H9 (cell line): ENCODE data around the gene RASGEF1C. TPM values are rescaled to one million over a fixed set of nuclear protein-coding genes. Genes with fewer than 3 reads are reported as not detected.

Source experiments
- DNase-seq: peaks from one replicate; pipeline ENCODE4 v3.0.0-alpha.2; 2017
- H2AFZ ChIP-seq: one replicate; pipeline ENCODE4 v1.6.1; 2013; ENCODE audit warnings: mild to moderate bottlenecking, low read length, control low read depth, moderate library complexity
- H2AK5ac ChIP-seq: 2 replicates; pipeline ENCODE4 v1.6.1; 2013; ENCODE audit warnings: low read length, control low read depth, mixed read lengths; ENCODE audit not compliant: insufficient read length
- H2BK120ac ChIP-seq: one replicate; pipeline ENCODE4 v1.6.1; 2013; ENCODE audit warnings: low read depth, mild to moderate bottlenecking, low read length, control low read depth, inconsistent platforms; ENCODE audit not compliant: poor library complexity, severe bottlenecking
- H2BK12ac ChIP-seq: 2 replicates; pipeline ENCODE4 v1.6.1; 2013; ENCODE audit warnings: low read length, control low read depth, mixed read lengths, low read depth; ENCODE audit not compliant: insufficient read length
- H2BK15ac ChIP-seq: 2 replicates; pipeline ENCODE4 v1.6.1; 2013; ENCODE audit warnings: low read depth, low read length, control low read depth
- H2BK20ac ChIP-seq: one replicate; pipeline ENCODE4 v1.6.1; 2013; ENCODE audit warnings: low read depth, mild to moderate bottlenecking, low read length, control low read depth, inconsistent platforms; ENCODE audit not compliant: poor library complexity, severe bottlenecking
- H2BK5ac ChIP-seq: 2 replicates; pipeline ENCODE4 v1.6.1; 2013; ENCODE audit warnings: low read length, control low read depth, mixed read lengths; ENCODE audit not compliant: insufficient read length
- H3K14ac ChIP-seq: 2 replicates; pipeline ENCODE4 v1.6.1; 2013; ENCODE audit warnings: low read length, control low read depth; ENCODE audit not compliant: insufficient read depth
- H3K18ac ChIP-seq: 2 replicates; pipeline ENCODE4 v1.6.1; 2013; ENCODE audit warnings: low read depth, mild to moderate bottlenecking, mixed read lengths, low read length, control low read depth; ENCODE audit not compliant: insufficient read length
- H3K23ac ChIP-seq: 2 replicates; pipeline ENCODE4 v1.6.1; 2013; ENCODE audit warnings: low read length, control low read depth, mixed read lengths, low read depth; ENCODE audit not compliant: insufficient read length
- H3K23me2 ChIP-seq: 2 replicates; pipeline ENCODE4 v1.6.1; 2013; ENCODE audit warnings: low read depth, mild to moderate bottlenecking, mixed read lengths, low read length, control low read depth; ENCODE audit not compliant: insufficient read length, poor library complexity, severe bottlenecking
- H3K27ac ChIP-seq: 2 replicates; pipeline ENCODE4 v1.5.1; 2013; ENCODE audit warnings: low read length, control low read depth, mixed read lengths, low read depth; ENCODE audit not compliant: insufficient read length
- H3K27me3 ChIP-seq: 2 replicates; pipeline ENCODE4 v1.6.1; 2013; ENCODE audit warnings: low read length, control low read depth, inconsistent platforms; ENCODE audit not compliant: insufficient read depth
- H3K4ac ChIP-seq: 2 replicates; pipeline ENCODE4 v1.6.1; 2013; ENCODE audit warnings: low read depth, mild to moderate bottlenecking, control low read depth, inconsistent platforms, low read length, moderate library complexity
- H3K4me1 ChIP-seq: 2 replicates; pipeline ENCODE4 v1.6.1; 2013; ENCODE audit warnings: low read length, control low read depth, inconsistent platforms; ENCODE audit not compliant: insufficient read depth
- H3K4me2 ChIP-seq: 2 replicates; pipeline ENCODE4 v1.6.1; 2013; ENCODE audit warnings: low read length, control low read depth, mixed read lengths; ENCODE audit not compliant: insufficient read length, insufficient read depth
- H3K56ac ChIP-seq: 2 replicates; pipeline ENCODE4 v1.6.1; 2013; ENCODE audit warnings: low read depth, mild to moderate bottlenecking, mixed read lengths, low read length, control low read depth; ENCODE audit not compliant: insufficient read length
- H3K79me1 ChIP-seq: 2 replicates; pipeline ENCODE4 v1.6.1; 2013; ENCODE audit warnings: low read depth, mild to moderate bottlenecking, moderate library complexity, low read length, control low read depth, inconsistent platforms; ENCODE audit not compliant: insufficient read depth, poor library complexity, severe bottlenecking
- H3K79me2 ChIP-seq: 2 replicates; pipeline ENCODE4 v1.6.1; 2013; ENCODE audit warnings: low read length, control low read depth, inconsistent platforms; ENCODE audit not compliant: insufficient read depth
- H3K9ac ChIP-seq: 2 replicates; pipeline ENCODE4 v1.6.1; 2013; ENCODE audit warnings: low read length, control low read depth, mixed read lengths; ENCODE audit not compliant: insufficient read length; ENCODE audit errors: extremely low read depth
- H3K9me3 ChIP-seq: one replicate; pipeline ENCODE4 v1.6.1; 2013; ENCODE audit warnings: low read depth, low read length, inconsistent platforms; ENCODE audit not compliant: control insufficient read depth
- H3T11ph ChIP-seq: one replicate; pipeline ENCODE4 v1.6.1; 2013; ENCODE audit warnings: mild to moderate bottlenecking, low read length, control low read depth, inconsistent platforms
- H4K20me1 ChIP-seq: one replicate; pipeline ENCODE4 v1.6.1; 2013; ENCODE audit not compliant: control insufficient read depth, insufficient read length, insufficient read depth
- H4K5ac ChIP-seq: 2 replicates; pipeline ENCODE4 v1.6.1; 2013; ENCODE audit warnings: low read depth, mild to moderate bottlenecking, mixed read lengths, low read length, control low read depth; ENCODE audit not compliant: insufficient read length
- H4K8ac ChIP-seq: replicated peaks from 2 replicates; pipeline ENCODE4 v1.6.1; 2013; ENCODE audit warnings: low read length, control low read depth, mixed read lengths, low read depth; ENCODE audit not compliant: insufficient read length
- H4K91ac ChIP-seq: 2 replicates; pipeline ENCODE4 v1.6.1; 2013; ENCODE audit warnings: low read depth, mild to moderate bottlenecking, moderate library complexity, mixed read lengths, low read length, control low read depth; ENCODE audit not compliant: insufficient read length
- H3K27ac Mint-ChIP-seq, 3 experiments: 2 replicates in 2 of 3; 3 replicates in 1 of 3; pipeline ENCODE4 v1.8.0; 2020 to 2021; ENCODE audit warnings: mixed read lengths in 3 of 3, mild to moderate bottlenecking in 1 of 3, moderate library complexity in 1 of 3
- H3K27me3 Mint-ChIP-seq: 2 replicates; pipeline ENCODE4 v1.8.0; 2021; ENCODE audit warnings: low read depth, mild to moderate bottlenecking, moderate library complexity, mixed read lengths
- H3K36me3 Mint-ChIP-seq, 3 experiments: 2 replicates in 2 of 3; 3 replicates in 1 of 3; pipeline ENCODE4 v1.8.0; 2020 to 2021; ENCODE audit warnings: low read depth in 3 of 3, mixed read lengths in 3 of 3; ENCODE audit not compliant: insufficient read depth in 1 of 3
- H3K4me1 Mint-ChIP-seq, 2 experiments: 2 replicates each; pipeline ENCODE4 v1.8.0; 2020; ENCODE audit warnings: mixed read lengths in 2 of 2
- H3K4me3 Mint-ChIP-seq, 2 experiments: 2 replicates in 1 of 2; 3 replicates in 1 of 2; pipeline ENCODE4 v1.8.0; 2020 to 2021; ENCODE audit warnings: mild to moderate bottlenecking in 2 of 2, mixed read lengths in 2 of 2, moderate library complexity in 1 of 2
- H3K9me3 Mint-ChIP-seq, 2 experiments: 2 replicates in 1 of 2; 3 replicates in 1 of 2; pipeline ENCODE4 v1.8.0; 2020; ENCODE audit warnings: mild to moderate bottlenecking in 2 of 2, mixed read lengths in 2 of 2, moderate library complexity in 1 of 2
- CTCF ChIP-seq: fragments of 200-600 bp; sonication (generic); conservative IDR thresholded peaks from 3 replicates; pipeline ENCODE4 v1.8.0; 2021; ENCODE audit warnings: antibody characterized with exemption, mild to moderate bottlenecking
- WGBS: extraction: QIAGEN DNeasy Blood & Tissue Kit; methylation state at CpG from one replicate; pipeline ENCODE4 v1.1.7; 2013; ENCODE audit warnings: missing lambda C conversion rate, low lambda C conversion rate, mixed read lengths; ENCODE audit not compliant: insufficient read length; ENCODE audit errors: extremely low coverage; 5-methylcytosine and 5-hydroxymethylcytosine counted together
- total RNA-seq: library from RNA; stranded (reverse); gene quantifications from 2 replicates; pipeline ENCODE4 v1.2.1, GENCODE V29; 2021

RASGEF1C gene
- total RNA-seq, 1 experiment from 2014 or later, result 0.83 TPM

- no peak overlapping the region for H3K4me2 ChIP-seq
- no peak for DNase-seq
- no peak overlapping the region for H3K27ac ChIP-seq
- H4K5ac ChIP-seq, result no peak overlapping the region
- H3K27me3 Mint-ChIP-seq, result peaks cover 31% of the 10 kb centered on the region
- no peak overlapping the region for H2AFZ ChIP-seq
- no peak overlapping the region for H3K14ac ChIP-seq
- H3K4me1 ChIP-seq, result no peaks in the 10 kb centered on the region
- no peaks in the 10 kb centered on the region for H3K9me3 ChIP-seq
- H3K9ac ChIP-seq, result no peak overlapping the region
- no peak overlapping the region for H2BK5ac ChIP-seq
- H3K4ac ChIP-seq, result no peak overlapping the region
- no peaks in the 10 kb centered on the region for H3K79me2 ChIP-seq
- TF ChIP-seq CTCF, result no peak
- no peak overlapping the region for H3K18ac ChIP-seq
- H4K8ac ChIP-seq, result no peak overlapping the region
- no peak overlapping the region for H3K56ac ChIP-seq
- H3K9me3 Mint-ChIP-seq, result peaks cover 0 to 9% of the 10 kb centered on the region in 2 experiments; a peak in 3 of 5 replicates
- no peak overlapping the region for H3K4me3 Mint-ChIP-seq
- peaks cover 5% of the 10 kb centered on the region; the same call in 1 of the 2 replicates for H3K27me3 ChIP-seq
- no peak overlapping the region for H3K23ac ChIP-seq
- no peak overlapping the region for H2BK120ac ChIP-seq
- no peaks in the 10 kb centered on the region for H3K79me1 ChIP-seq
- no peak overlapping the region for H2BK15ac ChIP-seq
- no peaks in the 10 kb centered on the region; a peak in 1 of 7 replicates for H3K36me3 Mint-ChIP-seq
- H4K20me1 ChIP-seq, result no peaks in the 10 kb centered on the region
- no peak overlapping the region for H3T11ph ChIP-seq
- no peak overlapping the region for H2BK12ac ChIP-seq
- no peak overlapping the region for H4K91ac ChIP-seq
- no peak overlapping the region for H2BK20ac ChIP-seq
- no CpG with 5 or more reads among the region's 19 CpGs for WGBS
- H3K23me2 ChIP-seq, result no peaks in the 10 kb centered on the region
- H3K4me1 Mint-ChIP-seq, result peaks cover 8 to 9% of the 10 kb centered on the region in 2 experiments; a peak in 3 of 4 replicates
- no peak overlapping the region for H3K27ac Mint-ChIP-seq
- H2AK5ac ChIP-seq, result no peak overlapping the region
Observed at GRCh38 chr5:180212363-180213255, 3.6 kb upstream of the RASGEF1C start.
